Measurements from ENCODE around the gene CAMK4. TPM values are rescaled to one million over a fixed set of nuclear protein-coding genes. Genes with fewer than 3 reads are reported as not detected.
"Not testable (repeated sequence)": the region's sequence is repeated elsewhere in the genome, so short reads cannot be mapped to it uniquely, and the experiment has no call there.

CAMK4 gene
- total RNA-seq, 1 donor from 2014 or later = 71.8 TPM

DNA sequence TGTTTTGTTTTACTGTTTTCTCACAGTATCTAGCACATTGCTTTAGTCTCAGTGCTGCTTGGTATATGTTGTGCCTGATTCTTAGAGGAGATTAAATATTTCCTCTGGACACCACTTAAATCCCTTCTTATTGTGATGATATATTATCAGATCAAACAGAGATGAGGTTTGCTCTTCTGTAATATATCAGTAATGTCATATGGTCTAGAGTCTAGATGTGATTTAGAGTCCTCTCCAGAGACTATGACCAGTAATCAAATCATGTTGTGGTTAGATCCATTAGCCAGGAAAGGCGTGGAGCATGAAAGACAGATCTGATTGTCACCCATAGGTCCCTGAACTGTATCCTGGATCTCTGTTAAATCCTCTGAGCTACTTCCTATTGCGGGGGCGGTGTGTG is 24.4 kb downstream of the CAMK4 start:
- Mint-ChIP-seq H3K9me3 (no peaks in the 10 kb centered on the region), H3K27me3 (ENCODE audit: low read depth) (no peaks in the 10 kb centered on the region), H3K36me3 (ENCODE audit: low read depth) (peaks cover 46% of the 10 kb centered on the region), H3K4me1 (ENCODE audit: low read depth) (peaks cover 63% of the 10 kb centered on the region), H3K4me3 (ENCODE audit: low read depth) (no peak overlapping the region), H3K27ac (no peak overlapping the region)
- DNase-seq (ENCODE audit: low spot score) = no peak
- intact Hi-C loops (cut with micrococcal nuclease) = no loop called here

DNA sequence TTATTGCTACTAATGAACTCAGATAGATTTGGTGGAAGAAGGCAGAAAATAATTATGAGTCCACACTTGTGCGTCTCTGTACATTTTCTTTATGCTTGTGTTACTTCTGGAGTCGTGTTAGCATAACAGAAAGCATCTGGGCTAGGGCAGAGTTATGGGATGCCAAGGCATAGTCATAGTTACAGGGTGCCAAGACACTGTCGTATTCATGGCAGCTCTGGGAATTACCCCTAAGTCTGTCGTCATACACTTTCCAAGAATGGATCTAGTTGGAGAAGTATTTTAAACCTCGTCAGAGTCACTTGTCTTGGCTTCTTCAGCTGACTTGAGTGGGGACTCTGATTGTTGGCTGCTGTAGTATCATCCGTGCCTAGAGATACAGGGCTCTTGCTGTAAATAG is 27.7 kb downstream of the CAMK4 start:
- H3K4me3 Mint-ChIP-seq (ENCODE audit: low read depth) = no peak overlapping the region
- H3K27me3 Mint-ChIP-seq (ENCODE audit: low read depth) = no peaks in the 10 kb centered on the region
- intact Hi-C loops (cut with micrococcal nuclease) = no loop called here
- H3K9me3 Mint-ChIP-seq = peaks cover 3% of the 10 kb centered on the region
- peaks cover 68% of the 10 kb centered on the region for H3K4me1 Mint-ChIP-seq (ENCODE audit: low read depth)
- H3K36me3 Mint-ChIP-seq (ENCODE audit: low read depth) = peaks cover 35% of the 10 kb centered on the region
- no peak for DNase-seq (ENCODE audit: low spot score)
- H3K27ac Mint-ChIP-seq = peak overlapping the region; percentile 62

DNA sequence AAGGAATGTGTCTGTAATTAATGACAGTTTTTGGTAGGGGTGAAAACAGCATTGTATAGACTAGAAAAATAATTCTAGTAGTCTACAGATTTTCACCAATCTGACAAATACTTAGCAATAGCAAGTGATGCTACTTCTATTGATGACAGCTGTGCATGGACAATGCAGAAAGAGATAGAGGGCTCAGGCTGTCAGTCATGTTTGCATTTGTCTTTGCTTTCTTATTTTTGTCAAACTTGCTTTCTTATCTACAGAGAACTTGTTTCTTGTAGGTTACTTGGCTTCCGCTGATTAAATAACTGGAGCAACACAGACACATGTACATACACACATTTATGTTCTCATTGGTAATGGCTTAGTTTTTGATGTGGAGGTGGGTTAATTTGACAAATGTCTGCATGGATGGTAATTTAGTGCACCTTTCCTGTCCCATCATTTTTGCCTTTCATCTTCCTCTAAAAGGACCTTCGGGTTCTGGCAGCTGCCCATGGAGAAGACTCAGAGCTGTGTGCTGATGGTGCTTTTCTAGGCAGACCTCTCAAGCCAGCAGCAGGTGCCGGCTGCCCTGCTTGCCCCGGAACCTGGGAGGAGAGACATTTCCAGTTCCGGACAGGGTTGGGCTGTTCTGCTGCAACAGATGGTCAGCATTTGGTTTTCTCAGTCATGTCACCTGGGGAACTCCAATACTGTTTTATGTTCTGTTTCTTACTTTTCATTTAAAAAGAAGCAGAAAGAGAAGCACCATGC is 28.8 kb downstream of the CAMK4 start:
- Mint-ChIP-seq H3K4me1 (ENCODE audit: low read depth) (peaks cover 71% of the 10 kb centered on the region), H3K27ac (peak overlapping the region; percentile 70), H3K9me3 (peaks cover 11% of the 10 kb centered on the region), H3K36me3 (ENCODE audit: low read depth) (peaks cover 45% of the 10 kb centered on the region), H3K4me3 (ENCODE audit: low read depth) (peak overlapping the region; percentile 1), H3K27me3 (ENCODE audit: low read depth) (no peaks in the 10 kb centered on the region)
- intact Hi-C loops (cut with micrococcal nuclease) = no loop called here
- no peak for DNase-seq (ENCODE audit: low spot score)

DNA sequence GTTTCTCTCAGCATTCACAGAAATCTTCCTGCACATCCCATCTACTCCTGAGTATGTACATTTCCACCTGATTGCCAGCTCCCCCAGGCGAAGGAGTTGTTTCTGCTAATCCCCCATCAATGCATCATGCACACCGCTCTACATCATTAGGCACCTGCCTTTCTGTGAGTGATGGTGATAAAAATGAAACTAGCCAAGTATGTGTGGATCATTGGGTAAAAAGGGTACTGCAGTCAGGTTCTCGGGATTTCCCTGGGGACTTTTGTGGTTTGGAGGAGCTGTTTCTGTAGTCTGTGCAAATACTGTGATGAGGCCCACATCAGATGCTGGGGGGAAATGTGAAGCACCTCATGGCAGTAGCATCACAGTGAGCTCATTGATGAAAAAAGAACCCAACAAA is 30.4 kb downstream of the CAMK4 start:
- Mint-ChIP-seq H3K27ac (peak overlapping the region; percentile 97), H3K36me3 (ENCODE audit: low read depth) (peaks cover 55% of the 10 kb centered on the region)

DNA sequence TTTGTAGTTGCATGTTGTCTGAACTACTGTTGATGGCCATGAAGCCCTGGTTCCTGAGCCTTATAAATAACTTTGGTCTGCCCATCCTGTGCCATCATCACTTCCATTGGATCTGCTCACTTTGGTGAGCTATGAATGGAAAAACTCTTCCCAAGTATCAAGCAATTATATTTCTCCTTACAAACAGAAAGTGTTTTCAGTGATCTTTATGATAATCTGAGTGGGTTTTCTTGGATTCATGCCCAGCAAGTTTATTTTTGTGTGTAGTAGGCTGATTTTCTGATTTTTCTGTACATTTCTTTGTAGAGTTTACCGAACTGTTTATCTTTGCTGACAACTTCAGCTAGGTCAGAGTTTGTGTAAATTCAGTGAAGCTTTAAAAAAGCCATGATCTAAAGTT is 31.0 kb downstream of the CAMK4 start:
- Mint-ChIP-seq H3K27me3 (ENCODE audit: low read depth) (no peaks in the 10 kb centered on the region), H3K36me3 (ENCODE audit: low read depth) (peaks cover 55% of the 10 kb centered on the region), H3K9me3 (peaks cover 11% of the 10 kb centered on the region), H3K4me3 (ENCODE audit: low read depth) (peak overlapping the region; percentile 58), H3K27ac (peak overlapping the region; percentile 97), H3K4me1 (ENCODE audit: low read depth) (peaks cover 72% of the 10 kb centered on the region)
- no peak for DNase-seq (ENCODE audit: low spot score)
- intact Hi-C loops (cut with micrococcal nuclease) = loop anchor here (1.0 to 2.0 kb wide), 2 partner anchors 24 to 97 kb away; no protein-coding TSS in a partner anchor

More for the DNA sequence above, 30.4 kb downstream of the CAMK4 start:
- peaks cover 70% of the 10 kb centered on the region for H3K4me1 Mint-ChIP-seq (ENCODE audit: low read depth)
- peak; percentile 41 for DNase-seq (ENCODE audit: low spot score)
- H3K9me3 Mint-ChIP-seq = peaks cover 11% of the 10 kb centered on the region
- peak overlapping the region; percentile 35 for H3K4me3 Mint-ChIP-seq (ENCODE audit: low read depth)
- intact Hi-C loops (cut with micrococcal nuclease) = loop anchor here (1.0 to 2.0 kb wide), 6 partner anchors 8 to 96 kb away; no protein-coding TSS in a partner anchor
- H3K27me3 Mint-ChIP-seq (ENCODE audit: low read depth) = no peaks in the 10 kb centered on the region

DNA sequence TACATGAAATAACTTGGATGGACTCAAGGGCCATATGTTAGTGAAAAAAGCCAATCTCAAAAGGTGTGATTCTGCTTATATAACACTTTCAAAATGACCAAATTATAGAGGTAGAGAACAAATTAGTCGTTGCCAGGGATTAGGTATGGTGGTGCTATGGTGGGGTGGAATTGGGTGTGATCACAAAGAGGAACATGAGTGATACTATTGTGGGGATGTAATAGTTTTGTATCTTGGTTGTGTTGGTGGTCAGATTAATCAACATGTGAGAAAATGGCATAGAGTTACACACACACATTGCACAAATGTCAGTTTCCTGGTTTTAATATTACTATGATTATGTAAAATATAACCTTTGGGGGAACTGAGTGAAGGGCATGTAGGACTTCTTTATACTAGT is 31.9 kb downstream of the CAMK4 start:
- intact Hi-C loops (cut with micrococcal nuclease) = no loop called here
- no peak overlapping the region for H3K4me3 Mint-ChIP-seq (ENCODE audit: low read depth)
- no peak for DNase-seq (ENCODE audit: low spot score)
- H3K27ac Mint-ChIP-seq = peak overlapping the region; percentile 97
- no peaks in the 10 kb centered on the region for H3K27me3 Mint-ChIP-seq (ENCODE audit: low read depth)
- peaks cover 46% of the 10 kb centered on the region for H3K36me3 Mint-ChIP-seq (ENCODE audit: low read depth)
- H3K9me3 Mint-ChIP-seq = peaks cover 11% of the 10 kb centered on the region
- peaks cover 64% of the 10 kb centered on the region for H3K4me1 Mint-ChIP-seq (ENCODE audit: low read depth)

DNA sequence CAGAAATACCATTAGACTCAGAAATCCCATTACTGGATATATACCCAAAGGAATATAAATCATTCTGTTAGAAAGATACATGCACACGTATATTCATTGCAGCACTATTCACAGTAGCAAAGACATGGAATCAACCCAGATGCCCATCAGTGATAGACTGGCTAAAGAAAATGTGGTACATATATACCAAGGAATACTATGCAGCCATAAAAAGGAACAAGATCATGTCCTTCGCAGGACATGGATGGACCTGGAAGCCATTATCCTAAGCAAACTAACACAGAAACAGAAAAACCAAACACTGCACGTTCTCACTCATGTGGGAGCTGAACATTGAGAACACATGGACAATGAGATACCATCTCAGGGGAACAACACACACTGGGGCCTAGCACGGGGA is 33.4 kb downstream of the CAMK4 start:
- H3K4me3 Mint-ChIP-seq (ENCODE audit: low read depth); DNase-seq (ENCODE audit: low spot score); H3K27ac Mint-ChIP-seq; H3K27me3 Mint-ChIP-seq (ENCODE audit: low read depth); intact Hi-C loops (cut with micrococcal nuclease): not testable (repeated sequence)
- Mint-ChIP-seq H3K9me3 (peaks cover 11% of the 10 kb centered on the region), H3K4me1 (ENCODE audit: low read depth) (peaks cover 51% of the 10 kb centered on the region), H3K36me3 (ENCODE audit: low read depth) (peaks cover 39% of the 10 kb centered on the region)

DNA sequence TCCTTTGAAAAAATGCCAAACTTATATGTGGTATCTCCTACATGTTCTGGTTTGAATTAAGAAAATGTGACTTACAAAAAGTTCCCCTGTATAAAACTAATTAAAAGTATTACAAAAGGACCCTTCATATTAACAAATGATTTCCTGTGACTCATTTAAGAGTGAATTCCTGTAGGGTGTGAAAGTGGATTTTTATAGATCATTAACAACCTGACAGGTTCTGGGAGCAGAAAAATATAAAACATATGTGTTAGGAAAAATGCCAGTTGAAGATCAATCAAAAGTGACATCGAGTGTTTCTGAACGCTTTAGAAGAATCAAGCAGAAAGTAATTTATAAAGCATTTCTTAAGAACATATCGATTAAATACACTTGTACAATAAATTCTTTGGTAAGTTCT is 35.5 kb downstream of the CAMK4 start:
- intact Hi-C loops (cut with micrococcal nuclease) = no loop called here
- no peak overlapping the region for H3K27ac Mint-ChIP-seq
- no peaks in the 10 kb centered on the region for H3K27me3 Mint-ChIP-seq (ENCODE audit: low read depth)

DNA sequence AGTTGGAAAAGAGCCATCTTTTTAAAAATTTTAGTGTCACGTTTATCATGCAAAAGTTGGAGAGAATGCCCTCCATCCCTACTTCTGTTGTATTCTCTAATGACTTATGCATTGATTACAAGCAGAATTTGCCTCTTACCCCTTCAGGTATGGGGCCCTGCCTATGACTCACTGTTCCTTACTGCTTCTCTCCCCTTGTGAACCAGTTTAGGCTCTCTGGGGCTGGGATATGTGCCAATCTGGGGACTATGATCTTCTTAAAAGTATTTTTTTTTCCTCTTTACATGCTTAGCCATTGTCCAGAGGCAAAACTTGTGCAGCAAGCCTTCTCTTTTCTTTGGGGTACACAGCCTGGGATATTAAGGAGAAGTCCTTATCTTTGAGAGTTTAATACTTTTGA is 37.4 kb downstream of the CAMK4 start:
- Mint-ChIP-seq H3K4me1 (ENCODE audit: low read depth) (peaks cover 48% of the 10 kb centered on the region), H3K27ac (no peak overlapping the region), H3K36me3 (ENCODE audit: low read depth) (peaks cover 37% of the 10 kb centered on the region), H3K9me3 (peaks cover 31% of the 10 kb centered on the region), H3K4me3 (ENCODE audit: low read depth) (no peak overlapping the region), H3K27me3 (ENCODE audit: low read depth) (no peaks in the 10 kb centered on the region)
- DNase-seq (ENCODE audit: low spot score) = no peak
- intact Hi-C loops (cut with micrococcal nuclease) = no loop called here

More for the DNA sequence above, 35.5 kb downstream of the CAMK4 start:
- Mint-ChIP-seq H3K9me3 (peaks cover 26% of the 10 kb centered on the region), H3K4me3 (ENCODE audit: low read depth) (no peak overlapping the region), H3K4me1 (ENCODE audit: low read depth) (peaks cover 52% of the 10 kb centered on the region), H3K36me3 (ENCODE audit: low read depth) (peaks cover 34% of the 10 kb centered on the region)
- no peak for DNase-seq (ENCODE audit: low spot score)

DNA sequence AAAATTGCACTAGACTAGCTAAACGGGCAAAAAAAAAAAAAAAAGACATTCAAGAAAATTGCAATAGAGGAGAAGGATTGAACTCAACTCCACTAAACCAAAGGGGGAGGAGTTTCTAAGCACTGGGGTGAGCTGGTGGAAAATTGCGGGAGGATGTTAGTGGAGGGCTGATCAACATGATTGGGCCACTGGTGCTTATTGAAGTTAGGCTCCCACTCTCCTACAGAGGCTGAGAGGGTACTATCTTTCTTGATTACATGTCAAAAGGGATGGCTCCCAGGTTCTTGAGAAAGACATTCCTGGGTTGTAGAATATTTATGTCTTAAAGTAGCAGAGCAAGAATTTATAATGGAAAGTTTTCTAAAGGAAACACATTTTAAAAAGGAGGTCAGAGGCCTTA is 38.0 kb downstream of the CAMK4 start:
- Mint-ChIP-seq H3K9me3 (peaks cover 30% of the 10 kb centered on the region), H3K27ac (no peak overlapping the region), H3K4me1 (ENCODE audit: low read depth) (peaks cover 44% of the 10 kb centered on the region), H3K4me3 (ENCODE audit: low read depth) (no peak overlapping the region), H3K27me3 (ENCODE audit: low read depth) (no peaks in the 10 kb centered on the region), H3K36me3 (ENCODE audit: low read depth) (peaks cover 37% of the 10 kb centered on the region)
- no peak for DNase-seq (ENCODE audit: low spot score)
- intact Hi-C loops (cut with micrococcal nuclease) = no loop called here

DNA sequence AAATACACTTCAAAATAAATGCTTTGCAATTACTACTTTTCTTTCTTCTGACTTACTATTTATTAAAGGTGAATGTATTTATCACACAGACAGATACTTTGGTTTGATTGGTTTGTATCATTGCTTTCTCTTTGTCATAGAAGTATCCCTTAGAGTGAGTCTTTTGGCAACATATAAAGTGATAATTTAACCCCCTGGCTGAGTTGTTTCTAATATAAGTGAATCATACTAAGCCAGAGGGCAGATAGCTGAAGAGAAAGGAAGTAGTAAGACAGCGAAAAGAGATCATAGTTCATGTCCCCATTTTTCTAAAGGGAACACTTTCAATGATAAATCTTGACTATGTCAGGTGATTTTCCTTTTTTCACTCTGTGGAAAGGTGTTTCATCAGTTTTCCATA is 38.6 kb downstream of the CAMK4 start:
- intact Hi-C loops (cut with micrococcal nuclease) = no loop called here

DNA sequence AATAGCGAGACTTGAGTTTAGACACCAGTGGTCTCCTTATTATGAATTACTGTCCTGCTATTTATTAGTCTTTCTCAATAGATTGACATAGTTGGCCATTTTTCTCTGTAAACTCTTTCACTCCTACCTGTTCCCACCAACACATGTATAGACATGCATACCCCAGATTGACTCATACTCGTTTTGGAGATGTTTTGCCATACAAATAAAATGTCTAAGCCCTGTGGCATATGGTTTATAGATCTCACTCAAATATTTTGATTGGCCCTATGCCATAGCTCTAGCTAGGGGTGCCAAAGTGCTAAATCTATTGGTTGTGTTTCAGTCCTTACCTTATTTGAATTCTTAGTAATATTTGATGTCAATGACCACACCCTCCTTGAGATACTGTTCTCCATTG is 42.3 kb downstream of the CAMK4 start:
- Mint-ChIP-seq H3K27ac (no peak overlapping the region), H3K36me3 (ENCODE audit: low read depth) (peaks cover 56% of the 10 kb centered on the region), H3K4me3 (ENCODE audit: low read depth) (no peak overlapping the region), H3K9me3 (peaks cover 48% of the 10 kb centered on the region), H3K27me3 (ENCODE audit: low read depth) (no peaks in the 10 kb centered on the region), H3K4me1 (ENCODE audit: low read depth) (peaks cover 33% of the 10 kb centered on the region)
- no peak for DNase-seq (ENCODE audit: low spot score)
- intact Hi-C loops (cut with micrococcal nuclease) = no loop called here

More for the DNA sequence above, 38.6 kb downstream of the CAMK4 start:
- Mint-ChIP-seq H3K9me3 (peaks cover 26% of the 10 kb centered on the region), H3K4me3 (ENCODE audit: low read depth) (no peak overlapping the region), H3K27ac (peak overlapping the region; percentile 39), H3K27me3 (ENCODE audit: low read depth) (no peaks in the 10 kb centered on the region), H3K4me1 (ENCODE audit: low read depth) (peaks cover 40% of the 10 kb centered on the region), H3K36me3 (ENCODE audit: low read depth) (peaks cover 33% of the 10 kb centered on the region)
- no peak for DNase-seq (ENCODE audit: low spot score)

DNA sequence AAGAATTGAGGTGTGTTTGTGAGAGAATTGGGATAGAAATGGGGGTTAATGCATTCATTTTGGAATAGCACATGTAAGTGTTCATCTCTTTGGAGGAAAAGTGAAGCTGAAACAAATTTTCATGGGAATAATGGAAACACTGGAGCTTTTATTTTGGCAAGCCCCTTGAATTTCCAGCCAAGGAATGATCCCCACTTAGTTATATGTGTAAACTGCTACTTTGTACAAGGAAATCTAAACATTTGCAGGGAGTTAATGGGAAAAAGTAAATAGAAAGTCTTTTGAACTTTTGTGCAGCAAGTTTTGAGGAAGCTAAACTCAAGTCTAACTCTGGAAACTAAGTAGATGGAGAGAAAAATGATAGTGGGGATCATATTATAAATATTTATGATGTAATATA is 44.1 kb downstream of the CAMK4 start:
- H3K4me1 Mint-ChIP-seq (ENCODE audit: low read depth) = peaks cover 34% of the 10 kb centered on the region
- peaks cover 45% of the 10 kb centered on the region for H3K9me3 Mint-ChIP-seq
- intact Hi-C loops (cut with micrococcal nuclease) = no loop called here
- H3K36me3 Mint-ChIP-seq (ENCODE audit: low read depth) = peaks cover 62% of the 10 kb centered on the region
- no peak for DNase-seq (ENCODE audit: low spot score)
- no peaks in the 10 kb centered on the region for H3K27me3 Mint-ChIP-seq (ENCODE audit: low read depth)
- H3K4me3 Mint-ChIP-seq (ENCODE audit: low read depth) = no peak overlapping the region
- H3K27ac Mint-ChIP-seq = no peak overlapping the region

Measured in activated T-helper 2 cell treated with anti-CD3 and anti-CD28 coated beads, Interferon-gamma antibody, Interleukin-2, Interleukin-4, amounts not matched to agents 10 μg/mL and 5 μg/mL and 100 μg/mL, durations not matched to agents 14 hours and 24 hours and 36 hours (primary cell).